ENCODE results near the gene NKX6-1. TPM values are rescaled to one million over a fixed set of nuclear protein-coding genes. Genes with fewer than 3 reads are reported as not detected.

The NKX6-1 gene
- total RNA-seq, 1 experiment from 2014 or later = 0.09 TPM

DNA sequence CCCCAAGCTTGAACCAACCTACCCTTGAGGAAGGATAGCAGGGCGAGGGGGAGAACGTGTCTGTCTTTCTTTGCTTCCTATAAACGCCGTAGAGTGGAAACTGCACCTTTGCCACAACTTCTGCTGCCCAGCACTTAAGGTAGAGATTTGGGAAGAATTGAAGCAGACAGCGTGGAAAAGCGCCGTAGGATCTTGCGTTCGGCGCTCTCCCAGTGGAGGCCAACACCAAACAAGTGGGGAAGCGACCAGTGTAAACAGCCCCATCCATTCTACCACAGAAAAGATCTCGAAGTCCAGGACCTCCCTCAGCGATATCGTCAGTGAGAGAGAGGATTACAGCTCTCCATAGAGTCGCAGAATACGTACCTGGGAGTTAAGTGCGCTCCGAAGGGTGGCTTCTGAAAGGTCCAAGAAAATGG is 3.9 kb upstream of the NKX6-1 start:
- H3K56ac ChIP-seq (ENCODE audit: insufficient read length, low read depth, low read length) = no peak overlapping the region
- H2AFZ ChIP-seq (ENCODE audit: low read length) = no peak overlapping the region
- no peak overlapping the region for H3K27ac Mint-ChIP-seq
- no peak overlapping the region for H2BK15ac ChIP-seq (ENCODE audit: low read depth, low read length)
- no peak overlapping the region for H2BK12ac ChIP-seq (ENCODE audit: insufficient read length, low read depth, low read length)
- no CpG with 5 or more reads among the region's 18 CpGs for WGBS (ENCODE audit: extremely low coverage, insufficient read length, low lambda C conversion rate)
- H4K5ac ChIP-seq (ENCODE audit: insufficient read length, low read depth, low read length) = no peak overlapping the region
- no peaks in the 10 kb centered on the region for H3K36me3 Mint-ChIP-seq (ENCODE audit: insufficient read depth in 1 of 3, low read depth in 3 of 3)
- peaks cover 3% of the 10 kb centered on the region for H4K20me1 ChIP-seq (ENCODE audit: control insufficient read depth, insufficient read depth, insufficient read length)
- no peak overlapping the region for H3K4ac ChIP-seq (ENCODE audit: low read depth, low read length)
- peaks cover 8% of the 10 kb centered on the region for H3K23me2 ChIP-seq (ENCODE audit: insufficient read length, low read depth, low read length, poor library complexity, severe bottlenecking)
- no peak overlapping the region for H3K9ac ChIP-seq (ENCODE audit: extremely low read depth, insufficient read length, low read length)
- H3K18ac ChIP-seq (ENCODE audit: insufficient read length, low read depth, low read length) = no peak overlapping the region
- H3K4me1 Mint-ChIP-seq = peaks cover 33 to 48% of the 10 kb centered on the region in 2 experiments
- H3K4me2 ChIP-seq (ENCODE audit: insufficient read depth, insufficient read length, low read length) = peak overlapping the region; percentile 51
- TF ChIP-seq, protein P1, sequence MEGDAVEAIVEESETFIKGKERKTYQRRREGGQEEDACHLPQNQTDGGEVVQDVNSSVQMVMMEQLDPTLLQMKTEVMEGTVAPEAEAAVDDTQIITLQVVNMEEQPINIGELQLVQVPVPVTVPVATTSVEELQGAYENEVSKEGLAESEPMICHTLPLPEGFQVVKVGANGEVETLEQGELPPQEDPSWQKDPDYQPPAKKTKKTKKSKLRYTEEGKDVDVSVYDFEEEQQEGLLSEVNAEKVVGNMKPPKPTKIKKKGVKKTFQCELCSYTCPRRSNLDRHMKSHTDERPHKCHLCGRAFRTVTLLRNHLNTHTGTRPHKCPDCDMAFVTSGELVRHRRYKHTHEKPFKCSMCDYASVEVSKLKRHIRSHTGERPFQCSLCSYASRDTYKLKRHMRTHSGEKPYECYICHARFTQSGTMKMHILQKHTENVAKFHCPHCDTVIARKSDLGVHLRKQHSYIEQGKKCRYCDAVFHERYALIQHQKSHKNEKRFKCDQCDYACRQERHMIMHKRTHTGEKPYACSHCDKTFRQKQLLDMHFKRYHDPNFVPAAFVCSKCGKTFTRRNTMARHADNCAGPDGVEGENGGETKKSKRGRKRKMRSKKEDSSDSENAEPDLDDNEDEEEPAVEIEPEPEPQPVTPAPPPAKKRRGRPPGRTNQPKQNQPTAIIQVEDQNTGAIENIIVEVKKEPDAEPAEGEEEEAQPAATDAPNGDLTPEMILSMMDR (conservative IDR thresholded peaks at IDR 0.05) = no peak
- peaks cover 72% of the 10 kb centered on the region for H3K27me3 Mint-ChIP-seq (ENCODE audit: low read depth)
- no peak overlapping the region for H4K8ac ChIP-seq (replicated peaks; ENCODE audit: insufficient read length, low read depth, low read length)
- H3K4me1 ChIP-seq (ENCODE audit: insufficient read depth, low read length) = no peaks in the 10 kb centered on the region; the same call in 1 of the 2 replicates
- no peak overlapping the region for H4K91ac ChIP-seq (ENCODE audit: insufficient read length, low read depth, low read length)
- H3K9me3 ChIP-seq (ENCODE audit: control insufficient read depth, low read depth, low read length) = no peaks in the 10 kb centered on the region
- H3K79me1 ChIP-seq (ENCODE audit: insufficient read depth, low read depth, low read length, poor library complexity, severe bottlenecking) = no peaks in the 10 kb centered on the region
- H3K27ac ChIP-seq (ENCODE audit: insufficient read length, low read depth, low read length) = no peak overlapping the region
- H2BK5ac ChIP-seq (ENCODE audit: insufficient read length, low read length) = no peak overlapping the region
- no peak overlapping the region for H3K14ac ChIP-seq (ENCODE audit: insufficient read depth, low read length)
- H2BK20ac ChIP-seq (ENCODE audit: low read depth, low read length, poor library complexity, severe bottlenecking) = no peak overlapping the region
- no peak overlapping the region for H3T11ph ChIP-seq (ENCODE audit: low read length)
- no peaks in the 10 kb centered on the region for H3K79me2 ChIP-seq (ENCODE audit: insufficient read depth, low read length)
- peaks cover 51% of the 10 kb centered on the region for H3K27me3 ChIP-seq (ENCODE audit: insufficient read depth, low read length)
- no peak overlapping the region for H3K23ac ChIP-seq (ENCODE audit: insufficient read length, low read depth, low read length)
- H2AK5ac ChIP-seq (ENCODE audit: insufficient read length, low read length) = no peak overlapping the region
- peak overlapping the region in 1 of 2 experiments; percentile 74; a peak in 3 of 5 replicates for H3K4me3 Mint-ChIP-seq
- peaks cover 0 to 3% of the 10 kb centered on the region in 2 experiments; a peak in 1 of 5 replicates for H3K9me3 Mint-ChIP-seq
- H2BK120ac ChIP-seq (ENCODE audit: low read depth, low read length, poor library complexity, severe bottlenecking) = no peak overlapping the region
- no peak for DNase-seq
